SK-N-SH (cell line): ENCODE results near the gene CEACAM5. TPM values are rescaled to one million over a fixed set of nuclear protein-coding genes. Genes with fewer than 3 reads are reported as not detected.

Experiments used
- CTCF ChIA-PET: fragments of 300-600, 350-600 bp; formaldehyde crosslinking; extraction: SDS; loops from one replicate; lab custom pipeline; 2021; lab: Yijun Ruan, JAX
- POLR2A ChIA-PET: fragments of 350-600 bp; sonication (Branson Sonifier 250); formaldehyde crosslinking; extraction: SDS; loops from one replicate; lab custom pipeline; 2020; ENCODE audit warnings: antibody characterized with exemption, inconsistent platforms; lab: Yijun Ruan, JAX
- DNase-seq: peaks from one replicate; pipeline ENCODE4 v3.0.0; 2012
- H2AFZ ChIP-seq: fragments of 200-600 bp; sonication (generic); 2 replicates; pipeline ENCODE4 v1.8.1; 2016; ENCODE audit warnings: antibody characterized with exemption, mild to moderate bottlenecking, low read depth
- H3F3A ChIP-seq: fragments of 200-600 bp; sonication (generic); replicated peaks from 2 replicates; pipeline ENCODE3; 2016; ENCODE audit warnings: antibody characterized with exemption, mild to moderate bottlenecking; ENCODE audit not compliant: insufficient read depth
- H3K27ac ChIP-seq, 2 experiments: fragments of 200-500 bp in 1 of 2; fragments of 200-600 bp in 1 of 2; sonication (Bioruptor generic) in 1 of 2; sonication (generic), shearing (Covaris generic) in 1 of 2; 2 replicates each; pipeline versions ENCODE4 v1.5.1 to v1.6.1; 2014 to 2016; ENCODE audit warnings: low read depth in 2 of 2, inconsistent platforms in 1 of 2, low read length in 1 of 2, mild to moderate bottlenecking in 1 of 2, mixed read lengths in 1 of 2
- H3K27me3 ChIP-seq: fragments of 200-600 bp; sonication (generic), shearing (Covaris generic); 2 replicates; pipeline ENCODE4 v1.6.1; 2016; ENCODE audit warnings: mixed run types; ENCODE audit not compliant: insufficient read depth
- H3K36me3 ChIP-seq, 2 experiments: fragments of 200-500 bp in 1 of 2; fragments of 200-600 bp in 1 of 2; sonication (Bioruptor generic) in 1 of 2; sonication (generic) in 1 of 2; replicated peaks in 1 of 2; 2 replicates each; pipeline versions ENCODE3 to v1.5.1; 2014 to 2016; ENCODE audit warnings: low read length in 1 of 2, mild to moderate bottlenecking in 1 of 2; ENCODE audit not compliant: insufficient read depth in 2 of 2, control insufficient read depth in 1 of 2
- H3K4me1 ChIP-seq, 2 experiments: fragments of 200-500 bp in 1 of 2; fragments of 200-600 bp in 1 of 2; sonication (Bioruptor generic) in 1 of 2; sonication (generic), shearing (Covaris generic) in 1 of 2; 2 replicates each; pipeline versions ENCODE4 v1.5.1 to v1.6.1; 2014 to 2016; ENCODE audit warnings: low read depth in 1 of 2, low read length in 1 of 2, mixed run types in 1 of 2; ENCODE audit not compliant: insufficient read depth in 2 of 2, control insufficient read depth in 1 of 2
- H3K4me2 ChIP-seq: fragments of 200-600 bp; sonication (generic), shearing (Covaris generic); 2 replicates; pipeline ENCODE4 v1.6.1; 2017; ENCODE audit warnings: mixed run types
- H3K4me3 ChIP-seq, 2 experiments: fragments of 200-500 bp in 1 of 2; fragments of 200-600 bp in 1 of 2; sonication (Bioruptor generic) in 1 of 2; sonication (generic), shearing (Covaris generic) in 1 of 2; 2 replicates each; pipeline versions ENCODE4 v1.5.1 to v1.8.1; 2014 to 2016; ENCODE audit warnings: low read depth in 2 of 2, inconsistent platforms in 1 of 2, low read length in 1 of 2, mild to moderate bottlenecking in 1 of 2, mixed read lengths in 1 of 2, moderate library complexity in 1 of 2
- H3K79me2 ChIP-seq: fragments of 200-600 bp; sonication (generic); 2 replicates; pipeline ENCODE4 v1.8.1; 2017; ENCODE audit warnings: mild to moderate bottlenecking; ENCODE audit not compliant: insufficient read depth
- H3K9ac ChIP-seq: fragments of 200-600 bp; sonication (generic); 2 replicates; pipeline ENCODE4 v1.6.1; 2017; ENCODE audit warnings: mixed run types
- H3K9me2 ChIP-seq: fragments of 200-600 bp; sonication (generic); 2 replicates; pipeline ENCODE4 v1.6.1; 2017; ENCODE audit warnings: mixed run types
- H3K9me3 ChIP-seq: fragments of 200-600 bp; sonication (generic); 2 replicates; pipeline ENCODE4 v1.6.1; 2017; ENCODE audit warnings: mixed run types, mild to moderate bottlenecking, moderate library complexity
- H4K20me1 ChIP-seq: fragments of 200-600 bp; sonication (generic); 2 replicates; pipeline ENCODE4 v1.6.1; 2017; ENCODE audit warnings: mild to moderate bottlenecking, mixed run types; ENCODE audit not compliant: insufficient read depth
- FOSL2 ChIP-seq: IDR thresholded peaks from 2 replicates; pipeline ENCODE4 v1.4.0; 2012; ENCODE audit warnings: low read depth, mild to moderate bottlenecking, moderate library complexity, borderline replicate concordance
- GABPA ChIP-seq: IDR thresholded peaks from 2 replicates; pipeline ENCODE4 v1.4.0; 2012; ENCODE audit warnings: low read depth, mild to moderate bottlenecking
- GATA2 ChIP-seq: sonication (generic); formaldehyde crosslinking; IDR thresholded peaks from 2 replicates; pipeline ENCODE4 v1.5.0; 2020; ENCODE audit warnings: mild to moderate bottlenecking, missing genetic modification reagents
- MEF2A ChIP-seq: IDR thresholded peaks from 2 replicates; pipeline ENCODE4 v1.4.0; 2012; ENCODE audit warnings: low read depth, borderline replicate concordance
- NRF1 ChIP-seq: IDR thresholded peaks from 2 replicates; pipeline ENCODE4 v1.6.1; 2012; ENCODE audit warnings: low read depth, mild to moderate bottlenecking, low read length
- RCOR1 ChIP-seq: fragments of 150-350 bp; IDR thresholded peaks from 2 replicates; pipeline ENCODE4 v1.6.1; 2017; ENCODE audit warnings: antibody characterized with exemption, low read length
- TEAD4 ChIP-seq: IDR thresholded peaks from 2 replicates; pipeline ENCODE4 v1.4.0; 2012; ENCODE audit warnings: mild to moderate bottlenecking, borderline replicate concordance; ENCODE audit not compliant: insufficient read depth
- WGBS: methylation state at CpG from one replicate; pipeline ENCODE4 v1.1.6; 2017; ENCODE audit warnings: low lambda C conversion rate; 5-methylcytosine and 5-hydroxymethylcytosine counted together
- polyA plus RNA-seq, 3 experiments: library from polyadenylated mRNA; depleted of rRNA; stranded (reverse); fragments of >200 nt; gene quantifications; 2 replicates each; pipeline ENCODE4 v1.2.3, GENCODE V29; 2012
- TF ChIP-seq, protein P1 (sequence below): IDR thresholded peaks from 2 replicates; pipeline ENCODE4 v1.6.1; 2012; ENCODE audit warnings: mild to moderate bottlenecking, low read depth, low read length, moderate library complexity
- TF ChIP-seq, protein P2 (sequence below): fragments of 150-350 bp; IDR thresholded peaks from 2 replicates; pipeline ENCODE4 v1.6.1; 2016; ENCODE audit warnings: mild to moderate bottlenecking, low read depth, low read length
- TF ChIP-seq, protein P3 (sequence below): fragments of 200-600 bp; sonication (generic); IDR thresholded peaks from 2 replicates; pipeline ENCODE4 v1.6.1; 2017; ENCODE audit warnings: antibody characterized with exemption, mild to moderate bottlenecking, moderate library complexity
- TF ChIP-seq, protein P4 (sequence below): fragments of 150-350 bp; IDR thresholded peaks from 2 replicates; pipeline ENCODE4 v1.6.1; 2017; ENCODE audit warnings: antibody characterized with exemption, low read length, low read depth, borderline replicate concordance

The CEACAM5 gene
- polyA plus RNA-seq, 1 of the 3 experiments (the other 2 are of a cell fraction): not detected

DNA sequence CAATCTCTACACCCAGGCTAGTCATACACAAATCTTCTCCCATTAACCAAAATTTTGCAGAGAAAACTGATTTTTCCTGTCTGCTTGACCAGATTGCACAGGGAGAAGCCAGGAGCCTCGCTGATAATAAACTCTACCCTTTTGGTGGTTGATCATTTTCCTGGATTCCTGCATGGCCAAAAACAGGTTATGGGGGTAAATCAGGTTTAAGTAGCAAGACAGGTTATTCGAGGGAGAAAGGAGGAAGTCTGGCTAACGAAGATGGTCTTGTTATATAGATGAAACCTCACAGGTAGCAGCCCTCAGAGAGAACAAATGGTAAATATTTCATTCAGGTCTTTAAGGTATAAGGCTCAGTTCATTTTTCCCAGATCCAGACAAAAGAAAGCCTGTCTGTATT lies 30.9 kb downstream of the CEACAM5 start:
- Histone ChIP-seq H3K4me1 (no peaks in the 10 kb centered on the region; a peak in 1 of 4 replicates), H2AFZ (no peak overlapping the region), H3K27ac (no peak overlapping the region), H3K9me3 (no peaks in the 10 kb centered on the region), H3K36me3 (no peaks in the 10 kb centered on the region), H4K20me1 (no peaks in the 10 kb centered on the region), H3K9ac (no peak overlapping the region), H3K4me3 (no peak overlapping the region), H3F3A (no peaks in the 10 kb centered on the region), H3K27me3 (peaks cover 61% of the 10 kb centered on the region), H3K79me2 (no peaks in the 10 kb centered on the region), H3K9me2 (no peaks in the 10 kb centered on the region), H3K4me2 (no peak overlapping the region)
- POLR2A ChIA-PET: no interaction called here
- TF ChIP-seq, protein P1, sequence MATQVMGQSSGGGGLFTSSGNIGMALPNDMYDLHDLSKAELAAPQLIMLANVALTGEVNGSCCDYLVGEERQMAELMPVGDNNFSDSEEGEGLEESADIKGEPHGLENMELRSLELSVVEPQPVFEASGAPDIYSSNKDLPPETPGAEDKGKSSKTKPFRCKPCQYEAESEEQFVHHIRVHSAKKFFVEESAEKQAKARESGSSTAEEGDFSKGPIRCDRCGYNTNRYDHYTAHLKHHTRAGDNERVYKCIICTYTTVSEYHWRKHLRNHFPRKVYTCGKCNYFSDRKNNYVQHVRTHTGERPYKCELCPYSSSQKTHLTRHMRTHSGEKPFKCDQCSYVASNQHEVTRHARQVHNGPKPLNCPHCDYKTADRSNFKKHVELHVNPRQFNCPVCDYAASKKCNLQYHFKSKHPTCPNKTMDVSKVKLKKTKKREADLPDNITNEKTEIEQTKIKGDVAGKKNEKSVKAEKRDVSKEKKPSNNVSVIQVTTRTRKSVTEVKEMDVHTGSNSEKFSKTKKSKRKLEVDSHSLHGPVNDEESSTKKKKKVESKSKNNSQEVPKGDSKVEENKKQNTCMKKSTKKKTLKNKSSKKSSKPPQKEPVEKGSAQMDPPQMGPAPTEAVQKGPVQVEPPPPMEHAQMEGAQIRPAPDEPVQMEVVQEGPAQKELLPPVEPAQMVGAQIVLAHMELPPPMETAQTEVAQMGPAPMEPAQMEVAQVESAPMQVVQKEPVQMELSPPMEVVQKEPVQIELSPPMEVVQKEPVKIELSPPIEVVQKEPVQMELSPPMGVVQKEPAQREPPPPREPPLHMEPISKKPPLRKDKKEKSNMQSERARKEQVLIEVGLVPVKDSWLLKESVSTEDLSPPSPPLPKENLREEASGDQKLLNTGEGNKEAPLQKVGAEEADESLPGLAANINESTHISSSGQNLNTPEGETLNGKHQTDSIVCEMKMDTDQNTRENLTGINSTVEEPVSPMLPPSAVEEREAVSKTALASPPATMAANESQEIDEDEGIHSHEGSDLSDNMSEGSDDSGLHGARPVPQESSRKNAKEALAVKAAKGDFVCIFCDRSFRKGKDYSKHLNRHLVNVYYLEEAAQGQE: no peak
- no peak for TF ChIP-seq NRF1
- CTCF ChIA-PET: interaction anchor here (0.9 to 1.4 kb wide), 2 partner anchors 13 to 97 kb away, joined by 3 to 4 read pairs; no protein-coding TSS in a partner anchor
- no peak for DNase-seq
- WGBS: 0% methylated on average over 3 of the region's 3 CpGs

DNA sequence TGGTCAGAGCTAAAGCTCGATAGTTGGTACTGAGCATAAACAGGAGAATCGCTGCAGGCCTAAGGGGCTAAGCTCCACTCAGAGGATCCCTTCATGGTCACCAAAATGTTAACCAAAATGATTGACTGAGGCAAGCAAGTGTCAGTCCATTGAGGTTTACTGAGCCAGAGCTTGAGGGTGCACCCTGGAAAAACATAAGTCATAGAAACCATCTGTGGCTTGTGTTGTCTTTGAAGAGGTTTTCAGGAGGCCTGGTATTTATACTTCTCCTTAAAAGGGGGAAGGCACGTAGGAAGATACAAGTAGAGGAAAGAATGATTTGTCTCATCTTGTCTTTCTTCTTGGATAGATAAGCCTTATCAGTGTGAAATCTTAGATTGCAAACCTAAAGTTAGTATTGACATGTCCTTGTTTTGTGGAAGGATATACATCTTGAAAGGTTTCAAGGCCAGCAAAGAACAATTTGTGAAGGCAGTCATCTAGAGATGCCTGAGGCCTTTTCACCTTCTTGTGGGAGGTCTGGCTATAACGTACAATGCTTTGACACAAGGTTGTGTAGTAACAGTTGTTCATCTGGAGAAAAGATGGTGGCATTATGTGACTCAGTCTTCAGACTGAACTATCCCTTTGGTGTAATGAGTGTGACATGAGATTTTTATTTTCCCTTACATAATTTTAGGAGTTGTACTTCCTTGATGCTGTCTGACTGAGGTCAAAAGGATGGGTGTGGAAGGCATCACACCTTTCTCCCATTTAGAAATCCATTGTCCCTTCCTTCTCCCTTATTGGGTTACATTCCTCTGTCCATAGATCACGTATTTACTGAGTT lies 32.2 kb downstream of the CEACAM5 start:
- H3K9me2 ChIP-seq: no peaks in the 10 kb centered on the region
- H3K36me3 ChIP-seq: no peaks in the 10 kb centered on the region
- POLR2A ChIA-PET: no interaction called here

More for the DNA sequence above, 32.2 kb downstream of the CEACAM5 start:
- WGBS: 3% methylated on average over 5 of the region's 5 CpGs
- Histone ChIP-seq H2AFZ (no peak overlapping the region), H3K9ac (no peak overlapping the region), H3K9me3 (no peaks in the 10 kb centered on the region), H3K27ac (no peak overlapping the region), H3K4me1 (no peaks in the 10 kb centered on the region; a peak in 1 of 4 replicates), H3K4me3 (no peak overlapping the region), H4K20me1 (no peaks in the 10 kb centered on the region), H3K27me3 (peaks cover 60% of the 10 kb centered on the region; the same call in 1 of the 2 replicates), H3K4me2 (no peak overlapping the region), H3K79me2 (no peaks in the 10 kb centered on the region), H3F3A (no peaks in the 10 kb centered on the region)
- no peak for DNase-seq
- TF ChIP-seq FOSL2: no peak
- TF ChIP-seq RCOR1: no peak
- TF ChIP-seq GABPA: no peak
- TF ChIP-seq, protein P2, sequence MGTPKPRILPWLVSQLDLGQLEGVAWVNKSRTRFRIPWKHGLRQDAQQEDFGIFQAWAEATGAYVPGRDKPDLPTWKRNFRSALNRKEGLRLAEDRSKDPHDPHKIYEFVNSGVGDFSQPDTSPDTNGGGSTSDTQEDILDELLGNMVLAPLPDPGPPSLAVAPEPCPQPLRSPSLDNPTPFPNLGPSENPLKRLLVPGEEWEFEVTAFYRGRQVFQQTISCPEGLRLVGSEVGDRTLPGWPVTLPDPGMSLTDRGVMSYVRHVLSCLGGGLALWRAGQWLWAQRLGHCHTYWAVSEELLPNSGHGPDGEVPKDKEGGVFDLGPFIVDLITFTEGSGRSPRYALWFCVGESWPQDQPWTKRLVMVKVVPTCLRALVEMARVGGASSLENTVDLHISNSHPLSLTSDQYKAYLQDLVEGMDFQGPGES: no peak
- TF ChIP-seq, protein P3, sequence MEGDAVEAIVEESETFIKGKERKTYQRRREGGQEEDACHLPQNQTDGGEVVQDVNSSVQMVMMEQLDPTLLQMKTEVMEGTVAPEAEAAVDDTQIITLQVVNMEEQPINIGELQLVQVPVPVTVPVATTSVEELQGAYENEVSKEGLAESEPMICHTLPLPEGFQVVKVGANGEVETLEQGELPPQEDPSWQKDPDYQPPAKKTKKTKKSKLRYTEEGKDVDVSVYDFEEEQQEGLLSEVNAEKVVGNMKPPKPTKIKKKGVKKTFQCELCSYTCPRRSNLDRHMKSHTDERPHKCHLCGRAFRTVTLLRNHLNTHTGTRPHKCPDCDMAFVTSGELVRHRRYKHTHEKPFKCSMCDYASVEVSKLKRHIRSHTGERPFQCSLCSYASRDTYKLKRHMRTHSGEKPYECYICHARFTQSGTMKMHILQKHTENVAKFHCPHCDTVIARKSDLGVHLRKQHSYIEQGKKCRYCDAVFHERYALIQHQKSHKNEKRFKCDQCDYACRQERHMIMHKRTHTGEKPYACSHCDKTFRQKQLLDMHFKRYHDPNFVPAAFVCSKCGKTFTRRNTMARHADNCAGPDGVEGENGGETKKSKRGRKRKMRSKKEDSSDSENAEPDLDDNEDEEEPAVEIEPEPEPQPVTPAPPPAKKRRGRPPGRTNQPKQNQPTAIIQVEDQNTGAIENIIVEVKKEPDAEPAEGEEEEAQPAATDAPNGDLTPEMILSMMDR: no peak
- TF ChIP-seq, protein P4, sequence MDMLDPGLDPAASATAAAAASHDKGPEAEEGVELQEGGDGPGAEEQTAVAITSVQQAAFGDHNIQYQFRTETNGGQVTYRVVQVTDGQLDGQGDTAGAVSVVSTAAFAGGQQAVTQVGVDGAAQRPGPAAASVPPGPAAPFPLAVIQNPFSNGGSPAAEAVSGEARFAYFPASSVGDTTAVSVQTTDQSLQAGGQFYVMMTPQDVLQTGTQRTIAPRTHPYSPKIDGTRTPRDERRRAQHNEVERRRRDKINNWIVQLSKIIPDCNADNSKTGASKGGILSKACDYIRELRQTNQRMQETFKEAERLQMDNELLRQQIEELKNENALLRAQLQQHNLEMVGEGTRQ: no peak
- TF ChIP-seq GATA2 (CRISPR knock-in tag): no peak
- TF ChIP-seq MEF2A: no peak
- no peak for TF ChIP-seq TEAD4
- CTCF ChIA-PET: interaction anchor here (0.9 to 1.4 kb wide), 2 partner anchors 12 to 98 kb away, joined by 3 to 4 read pairs; no protein-coding TSS in a partner anchor
